ENCODE results near the gene C20orf204.
A peak's percentile ranks its signal among the peaks of the same experiment; 100 is the strongest.

The C20orf204 gene

GRCh38 chr20:64073476-64074183 lies 37.6 kb downstream of the C20orf204 start:
- DNase-seq, result no peak

DNA sequence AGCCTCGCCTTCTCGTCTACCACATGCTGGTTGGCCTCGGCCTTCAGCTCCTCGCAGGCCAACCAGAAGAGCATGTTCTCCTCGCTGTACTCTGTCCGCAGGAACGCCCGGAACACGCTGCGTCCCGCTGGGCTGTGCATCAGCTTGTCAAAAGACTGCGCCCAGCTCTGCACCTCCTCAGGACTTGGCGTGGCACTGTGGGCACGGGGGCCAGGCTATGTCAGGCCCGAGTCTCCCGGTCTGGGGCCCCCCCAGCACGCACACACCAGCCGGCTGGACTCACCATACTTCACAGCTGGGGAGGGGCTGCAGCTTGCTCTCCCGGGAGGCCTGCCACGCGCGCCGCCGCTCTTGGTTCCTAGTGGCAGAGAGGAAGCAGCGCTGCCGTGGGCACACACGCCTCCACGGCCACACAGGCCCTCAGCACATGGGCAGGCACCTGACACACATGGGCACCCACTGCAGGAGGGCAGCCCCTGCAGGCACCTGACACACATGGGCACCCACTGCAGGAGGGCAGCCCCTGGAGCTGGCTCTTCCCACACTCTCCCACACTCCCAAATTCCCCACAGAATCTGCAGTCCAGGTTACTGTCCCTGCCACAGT lies 38.3 kb downstream of the C20orf204 start:
- no peak for DNase-seq

GRCh38 chr20:64074963-64075362 lies 39.0 kb downstream of the C20orf204 start:
- no peak for DNase-seq

DNA sequence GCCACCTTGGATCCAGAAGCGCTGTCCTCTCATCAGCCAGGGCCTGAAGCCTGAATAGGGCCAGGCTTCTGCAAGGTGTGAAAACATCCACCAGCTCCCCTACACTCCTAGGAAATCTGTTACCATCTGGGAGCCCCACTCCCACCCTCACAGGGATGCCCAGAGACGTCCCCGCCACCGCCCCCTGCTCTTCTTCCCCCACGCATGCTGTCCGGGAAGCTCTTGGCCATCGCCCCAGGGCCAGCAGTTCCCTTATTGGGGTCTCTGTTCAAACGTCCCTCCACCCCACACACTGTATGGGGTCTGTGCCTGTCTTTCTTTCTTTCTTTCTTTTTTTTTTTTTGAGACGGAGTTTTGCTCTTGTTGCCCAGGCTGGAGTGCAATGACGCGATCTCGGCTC lies 39.6 kb downstream of the C20orf204 start:
- no peak for DNase-seq

DNA sequence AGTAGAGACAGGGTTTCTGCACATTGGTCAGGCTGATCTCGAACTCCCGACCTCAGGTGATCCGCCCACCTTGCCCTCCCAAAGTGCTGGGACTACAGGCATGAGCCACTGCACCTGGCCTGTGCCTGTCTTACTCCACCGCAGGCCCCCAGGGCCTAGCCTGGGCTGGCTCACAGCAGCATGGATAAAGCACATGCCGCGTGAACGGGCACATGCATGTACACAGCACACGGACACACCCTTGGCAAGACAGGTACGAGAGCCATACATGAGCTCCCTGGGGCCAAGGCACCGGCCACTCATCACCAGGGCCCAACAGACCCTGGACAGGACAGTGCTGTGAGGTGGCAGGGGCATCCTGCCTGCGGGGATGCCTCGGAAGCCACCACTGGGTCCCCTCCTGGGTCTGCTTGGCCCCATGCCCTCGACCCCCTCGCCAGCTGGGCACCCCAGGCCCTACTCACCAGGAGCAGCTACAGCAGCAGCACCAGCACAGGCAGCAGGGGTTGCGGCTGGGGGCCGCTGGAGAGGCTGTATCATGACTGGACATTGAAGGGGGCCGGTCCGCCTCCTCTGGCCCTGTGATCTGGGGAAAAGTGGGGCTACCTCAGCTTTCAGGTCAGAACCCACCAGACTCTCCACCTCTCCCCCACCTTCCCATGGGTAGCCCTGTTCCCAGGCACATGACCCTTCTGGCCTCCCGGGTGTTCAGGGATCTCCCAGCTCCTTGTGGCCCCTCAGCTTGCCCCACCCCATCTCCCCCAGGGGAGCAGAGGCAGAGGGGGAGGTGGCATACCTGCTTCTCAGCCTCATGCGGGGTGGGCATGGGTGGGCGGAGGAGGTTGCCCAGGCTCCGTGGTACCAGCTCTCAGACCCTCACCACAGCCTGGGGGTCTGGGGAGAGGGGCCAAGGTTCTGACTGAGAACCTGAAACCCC lies 40.3 kb downstream of the C20orf204 start:
- DNase-seq, result no peak

DNA sequence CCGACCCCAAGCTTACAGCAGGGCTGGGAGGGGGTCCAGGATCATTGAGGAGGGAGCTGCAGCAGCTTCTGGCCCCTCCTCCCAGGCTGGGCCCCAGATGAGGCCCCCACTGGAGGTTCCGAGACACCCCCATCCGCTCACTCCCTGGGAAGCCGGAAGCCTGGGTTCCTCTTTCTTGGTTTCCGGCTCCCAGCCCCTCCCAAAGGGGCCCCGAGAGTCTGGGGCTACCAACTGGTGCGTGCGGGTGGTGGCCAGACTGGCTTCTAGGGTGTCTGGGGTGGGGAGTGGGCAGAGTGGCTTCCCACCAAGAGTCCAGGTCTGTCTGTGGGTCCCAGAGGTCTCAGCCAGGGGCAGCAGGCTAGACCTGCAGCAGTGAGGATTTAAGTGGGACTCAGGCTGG lies 41.1 kb downstream of the C20orf204 start:
- DNase-seq, result peak; percentile 76

DNA sequence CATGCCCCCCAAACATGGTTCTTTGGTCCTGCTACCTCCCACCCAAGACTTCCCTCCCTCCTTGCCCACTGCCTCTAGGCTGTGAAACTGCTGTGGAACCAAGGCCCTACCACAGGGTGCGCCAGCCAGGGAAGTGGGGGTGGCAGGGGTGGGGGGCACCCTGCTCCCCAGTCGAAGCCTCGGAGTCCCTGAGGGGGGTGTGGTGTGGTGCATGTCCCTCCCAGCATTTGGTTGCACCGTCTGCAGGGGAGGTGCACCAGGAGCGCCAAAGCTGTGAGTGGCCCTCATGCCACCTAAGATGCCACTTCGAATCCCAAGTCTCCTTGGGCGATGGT lies 41.5 kb downstream of the C20orf204 start:
- DNase-seq, result no peak

DNA sequence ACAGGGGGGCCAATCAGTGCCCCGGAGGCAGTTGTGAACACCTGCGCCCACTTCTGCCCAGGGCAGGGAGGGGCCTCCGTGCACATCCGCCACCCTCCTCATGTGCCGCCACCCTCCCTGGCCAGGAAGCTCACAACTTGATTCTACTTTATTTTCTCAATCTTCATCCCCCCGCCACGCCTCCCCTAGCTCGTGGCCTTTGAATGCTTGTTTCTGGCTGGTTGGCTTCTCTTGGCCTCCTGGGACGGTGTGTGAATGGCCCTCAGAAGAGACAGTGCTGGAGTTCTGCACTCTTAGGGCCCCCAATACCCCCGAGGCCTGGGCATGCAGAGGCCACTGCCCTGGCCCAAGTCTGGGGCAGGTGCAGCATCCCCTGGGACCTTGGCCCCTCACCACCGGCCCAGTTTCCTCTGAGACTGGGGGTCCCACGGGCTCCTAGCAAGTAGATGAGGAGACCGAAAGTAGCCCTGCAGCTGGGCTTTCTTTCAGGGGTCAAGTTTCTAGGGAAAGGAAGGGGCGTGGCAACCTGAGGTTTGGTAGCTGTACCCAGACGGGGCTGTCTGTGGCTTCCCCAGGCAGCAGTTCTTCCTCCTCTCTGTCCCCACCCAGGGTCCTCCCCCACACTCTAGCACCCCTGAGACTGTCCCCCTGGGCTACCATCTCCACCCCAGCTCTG lies 42.0 kb downstream of the C20orf204 start:
- peak; percentile 79 for DNase-seq

GRCh38 chr20:64078934-64079272 lies 42.9 kb downstream of the C20orf204 start:
- no peak for DNase-seq

GRCh38 chr20:64079273-64080012 lies 43.5 kb downstream of the C20orf204 start, which contains the start of gene RGS19:
Gene RGS19, minus strand, starts transcription at chr20:64079518. Its CDS starts 2,632 bp downstream, at chr20:64076886.
- DNase-seq, result peak; percentile 91

DNA sequence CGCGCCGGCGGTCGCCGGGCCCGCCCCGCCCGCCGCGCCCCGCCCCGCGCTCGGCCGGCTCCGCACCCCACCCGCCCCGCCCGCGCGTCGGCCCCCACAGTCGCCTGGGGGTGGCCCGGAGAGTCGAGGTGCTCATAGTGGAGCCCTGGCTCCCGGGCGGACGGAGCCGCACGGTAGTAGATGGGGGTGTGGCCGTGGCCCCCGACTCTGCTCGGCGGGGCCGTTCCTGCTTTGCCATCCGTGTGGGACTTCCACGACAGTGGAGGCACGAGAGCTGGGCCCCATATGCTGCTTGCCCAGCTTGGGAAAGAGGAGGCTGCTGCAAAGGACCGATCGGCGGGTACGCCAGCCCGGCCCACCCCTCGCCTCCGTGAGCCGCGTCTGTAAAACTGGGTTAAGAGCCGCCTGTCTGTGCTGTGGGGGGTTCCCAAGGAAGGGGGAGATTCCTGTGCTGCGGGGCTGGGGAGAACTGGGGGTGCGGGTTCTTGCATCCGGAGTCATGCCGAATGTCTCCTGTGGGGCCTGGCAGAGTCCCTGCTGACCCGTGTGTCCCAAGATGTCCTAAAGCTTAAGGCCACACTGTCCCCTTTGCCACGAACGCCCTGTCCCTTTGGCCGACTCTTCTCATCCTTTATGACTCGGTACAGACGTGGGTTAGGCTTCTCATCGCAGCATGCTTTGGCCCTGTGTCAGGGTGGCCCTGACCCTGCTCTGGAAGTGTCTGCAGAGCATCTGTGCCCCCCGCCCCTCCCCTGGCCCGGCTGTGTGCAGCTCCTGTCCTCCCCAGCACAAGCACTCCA lies 44.2 kb downstream of the C20orf204 start, which contains the start of gene OPRL1:
Gene OPRL1, plus strand, starts transcription at position 70 of the 800 bp plus-strand sequence. CDS start 12,639 bp downstream, outside the sequence.
- peak; percentile 52 for DNase-seq

DNA sequence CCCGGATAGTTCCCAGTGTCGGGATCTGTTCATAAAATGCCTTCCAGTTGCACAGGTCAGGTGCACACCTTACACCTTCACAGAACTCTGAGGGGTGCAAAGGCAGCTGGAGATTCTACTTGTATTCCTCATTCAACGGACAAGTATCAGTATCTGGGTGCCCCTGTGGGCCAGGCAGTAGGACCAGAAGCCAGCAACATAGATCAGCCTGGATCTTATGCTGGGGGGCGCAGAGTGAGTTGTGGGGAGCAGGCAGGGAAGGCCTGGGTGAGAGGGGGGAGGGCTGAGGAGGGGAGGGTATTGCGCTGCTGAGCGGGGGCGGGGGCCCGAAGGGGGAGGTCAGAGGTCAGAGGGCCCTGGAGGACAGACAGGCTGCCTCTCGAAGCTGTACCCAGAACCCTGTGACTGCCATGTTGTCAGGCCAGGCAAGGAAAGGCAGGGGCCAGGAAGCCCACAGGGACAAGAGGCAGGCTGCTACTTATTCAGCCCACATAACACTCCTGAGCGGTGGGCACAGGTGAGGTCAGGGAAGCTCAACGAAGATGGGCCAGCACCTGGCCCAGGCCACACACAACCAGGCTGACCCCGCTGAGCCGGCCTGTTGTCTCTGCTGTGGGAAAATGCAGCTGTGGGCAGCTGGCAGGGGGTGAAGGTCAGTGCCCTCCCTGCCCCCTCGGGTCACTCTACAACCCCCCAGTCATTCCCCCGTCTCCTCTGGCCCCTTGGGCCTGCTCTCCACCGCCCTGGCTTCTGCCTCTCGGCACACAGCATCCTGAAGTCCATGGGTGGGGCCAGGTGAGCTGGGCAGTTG lies 45.0 kb downstream of the C20orf204 start:
- DNase-seq, result no peak

DNA sequence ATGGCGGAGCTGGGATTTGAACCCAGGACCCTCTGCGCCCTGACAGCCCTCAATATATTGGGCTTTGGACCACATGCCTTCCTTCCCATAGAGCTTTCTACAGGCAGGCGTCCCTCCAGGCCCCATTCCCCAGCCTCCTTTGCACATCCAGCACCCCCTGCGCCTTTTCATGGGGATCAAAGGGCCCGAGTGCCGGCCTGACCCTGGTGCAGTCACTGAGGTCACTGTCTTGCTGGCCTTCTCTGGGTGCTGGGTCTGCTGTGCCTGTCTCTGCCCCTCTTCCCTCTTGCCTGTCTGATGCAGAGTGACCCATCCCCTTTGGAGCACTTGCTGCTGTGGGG lies 45.6 kb downstream of the C20orf204 start:
- DNase-seq, result no peak

DNA sequence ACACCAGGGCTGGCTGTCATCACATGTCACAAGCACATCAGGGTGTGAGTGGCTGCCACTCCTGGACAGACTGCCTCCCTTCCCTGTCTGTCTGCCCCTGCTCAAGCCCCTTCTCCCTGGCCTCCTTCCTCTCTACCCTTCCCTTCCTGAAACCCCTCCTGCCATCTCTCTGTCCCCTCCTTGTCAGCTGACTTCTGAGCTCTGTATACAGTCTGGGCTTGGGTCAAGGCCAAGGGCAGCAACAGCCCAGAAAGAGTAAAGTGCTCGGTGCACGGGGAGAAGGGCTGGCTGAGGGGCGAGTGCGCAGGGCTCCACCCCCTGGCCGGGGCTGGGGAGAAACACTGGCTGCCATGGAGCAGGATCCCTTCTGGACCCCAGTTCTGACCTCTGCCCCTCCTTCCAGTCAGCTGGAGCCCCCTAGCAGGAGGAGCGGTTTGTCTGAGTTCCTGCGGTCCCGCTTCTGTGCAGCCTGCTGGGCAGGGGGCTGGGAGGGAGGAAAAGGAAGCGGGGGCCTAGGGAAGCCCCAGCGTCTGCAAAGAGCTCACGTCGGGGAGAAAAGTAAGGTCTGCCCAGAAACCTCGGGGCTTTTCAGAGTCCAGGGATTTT lies 46.2 kb downstream of the C20orf204 start:
- DNase-seq, result peak; percentile 53

GRCh38 chr20:64082820-64083377 lies 46.9 kb downstream of the C20orf204 start:
- no peak for DNase-seq

GRCh38 chr20:64083378-64083803 lies 47.4 kb downstream of the C20orf204 start:
- DNase-seq, result peak; percentile 46

GRCh38 chr20:64083804-64084684 lies 48.1 kb downstream of the C20orf204 start, which contains the start of gene LKAAEAR1:
Gene LKAAEAR1, minus strand, starts transcription at chr20:64084398. Its CDS starts 179 bp downstream, at chr20:64084219.
- DNase-seq, result no peak

DNA sequence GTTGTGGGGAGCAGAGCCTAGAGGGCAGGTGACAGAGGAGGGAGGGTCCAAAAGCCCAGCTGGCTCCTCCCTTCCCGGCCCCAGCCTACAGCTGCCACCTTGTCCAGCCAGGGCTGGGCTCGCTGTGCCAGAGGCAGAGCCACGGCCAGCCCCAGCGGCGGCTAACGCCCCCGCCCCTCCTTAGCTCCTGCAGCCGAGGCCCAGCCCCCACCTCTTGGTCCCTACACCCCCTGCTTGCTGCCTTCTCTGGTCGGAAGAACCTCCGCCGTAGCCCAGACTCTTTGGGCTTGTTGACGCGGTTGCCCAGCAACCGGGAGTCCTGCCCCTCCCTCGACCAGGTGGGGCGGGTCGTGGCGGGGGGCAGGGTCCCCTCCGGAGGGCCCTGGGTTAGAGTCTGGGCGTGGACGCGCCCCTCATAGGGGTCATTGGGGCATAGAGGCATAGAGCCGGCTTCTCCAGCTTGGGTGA lies 48.7 kb downstream of the C20orf204 start:
- no peak for DNase-seq

Measured in GF-D8 (cell line).